GM23338 (cell line): ENCODE results near the gene PLD5. TPM values are rescaled to one million over a fixed set of nuclear protein-coding genes. Genes with fewer than 3 reads are reported as not detected.

Source experiments
- ATAC-seq: fragments of 200-7000 bp; cut with Tn5 transposase; 3 replicates; pipeline ENCODE4 v1.9.1; 2020
- DNase-seq: peaks from one replicate; pipeline ENCODE4 v3.0.0-alpha.2; 2015; ENCODE audit warnings: low spot score
- H2AFZ ChIP-seq: fragments of 200-600 bp; sonication (generic); 2 replicates; pipeline ENCODE4 v1.8.0; 2016; ENCODE audit warnings: antibody characterized with exemption, mild to moderate bottlenecking, moderate library complexity
- H3F3A ChIP-seq: fragments of 200-600 bp; sonication (generic); replicated peaks from 2 replicates; pipeline ENCODE4 v1.8.0; 2017; ENCODE audit warnings: antibody characterized with exemption, mixed run types, low read depth
- H3K27ac ChIP-seq: fragments of 200-600 bp; sonication (generic); 2 replicates; pipeline ENCODE4 v1.6.1; 2016; ENCODE audit warnings: low read depth
- H3K27me3 ChIP-seq: fragments of 200-600 bp; sonication (generic); 2 replicates; pipeline ENCODE4 v1.8.0; 2016; ENCODE audit warnings: mild to moderate bottlenecking, mixed run types, moderate library complexity; ENCODE audit not compliant: insufficient read depth
- H3K36me3 ChIP-seq: fragments of 200-600 bp; sonication (generic); 2 replicates; pipeline ENCODE4 v1.8.0; 2016; ENCODE audit warnings: mild to moderate bottlenecking; ENCODE audit not compliant: insufficient read depth
- H3K4me1 ChIP-seq: fragments of 200-600 bp; sonication (generic); 2 replicates; pipeline ENCODE4 v1.8.0; 2016; ENCODE audit warnings: mild to moderate bottlenecking, moderate library complexity; ENCODE audit not compliant: insufficient read depth
- H3K4me2 ChIP-seq: fragments of 200-600 bp; sonication (generic); 2 replicates; pipeline ENCODE4 v1.7.1; 2017; ENCODE audit warnings: mixed run types
- H3K4me3 ChIP-seq: fragments of 200-600 bp; sonication (generic); 2 replicates; pipeline ENCODE4 v1.6.1; 2016; ENCODE audit warnings: mixed run types
- H3K79me2 ChIP-seq: fragments of 200-600 bp; sonication (generic); replicated peaks from 2 replicates; pipeline ENCODE4 v1.8.0; 2017; ENCODE audit warnings: mild to moderate bottlenecking; ENCODE audit not compliant: insufficient read depth
- H3K9me2 ChIP-seq: fragments of 200-600 bp; sonication (generic); 2 replicates; pipeline ENCODE4 v1.8.0; 2017; ENCODE audit not compliant: insufficient read depth
- H4K20me1 ChIP-seq: fragments of 200-600 bp; sonication (generic); replicated peaks from 2 replicates; pipeline ENCODE4 v1.8.0; 2017; ENCODE audit warnings: mild to moderate bottlenecking; ENCODE audit not compliant: insufficient read depth
- H3K27ac Mint-ChIP-seq: 2 replicates; pipeline ENCODE4 v1.8.0; 2020; ENCODE audit warnings: inconsistent platforms, mild to moderate bottlenecking, moderate library complexity, mixed read lengths
- H3K27me3 Mint-ChIP-seq: 3 replicates; pipeline ENCODE4 v1.8.0; 2022; ENCODE audit warnings: low read depth, mild to moderate bottlenecking, moderate library complexity, mixed read lengths, inconsistent platforms; ENCODE audit not compliant: insufficient read depth, poor library complexity
- H3K36me3 Mint-ChIP-seq: 3 replicates; pipeline ENCODE4 v1.8.0; 2021; ENCODE audit warnings: low read depth, mild to moderate bottlenecking, inconsistent platforms, moderate library complexity, mixed read lengths
- H3K4me1 Mint-ChIP-seq: 3 replicates; pipeline ENCODE4 v1.8.0; 2020; ENCODE audit warnings: mild to moderate bottlenecking, inconsistent platforms, mixed read lengths
- H3K4me3 Mint-ChIP-seq: 3 replicates; pipeline ENCODE4 v1.8.0; 2021; ENCODE audit warnings: moderate library complexity, mild to moderate bottlenecking, inconsistent platforms, mixed read lengths
- H3K9me3 Mint-ChIP-seq: 3 replicates; pipeline ENCODE4 v1.8.0; 2020; ENCODE audit warnings: moderate library complexity, mild to moderate bottlenecking, inconsistent platforms, mixed read lengths
- CREB1 ChIP-seq: fragments of 250-450 bp; sonication (Bioruptor Pico); IDR thresholded peaks from 2 replicates; pipeline ENCODE4 v1.5.0; 2020; ENCODE audit warnings: low read depth, mild to moderate bottlenecking, moderate library complexity
- CTCF ChIP-seq, 2 experiments: fragments of 200-600 bp in 1 of 2; sonication (generic) in 1 of 2; conservative IDR thresholded peaks; 2 replicates each; pipeline versions ENCODE4 v1.5.1 to v1.6.1; 2016 to 2017; ENCODE audit warnings: antibody characterized with exemption in 2 of 2, low read depth in 2 of 2, mild to moderate bottlenecking in 2 of 2, moderate library complexity in 1 of 2
- ETS1 ChIP-seq: IDR thresholded peaks from 2 replicates; pipeline ENCODE4 v1.6.1; 2016; ENCODE audit warnings: antibody characterized with exemption
- EZH2 ChIP-seq: fragments of 200-600 bp; sonication (generic); IDR thresholded peaks from one replicate; pipeline ENCODE4 v1.8.0; 2017; ENCODE audit warnings: antibody characterized with exemption, mild to moderate bottlenecking, low read depth; ENCODE audit not compliant: unreplicated experiment
- EZH2phosphoT487 ChIP-seq: fragments of 200-600 bp; sonication (generic); IDR thresholded peaks from one replicate; pipeline ENCODE4 v1.8.1; 2018; ENCODE audit warnings: antibody characterized with exemption; ENCODE audit not compliant: unreplicated experiment
- JUNB ChIP-seq: IDR thresholded peaks from one replicate; pipeline ENCODE4 v1.6.1; 2016; ENCODE audit warnings: antibody characterized with exemption; ENCODE audit not compliant: unreplicated experiment
- NANOG ChIP-seq: IDR thresholded peaks from 2 replicates; pipeline ENCODE4 v1.6.1; 2016; ENCODE audit warnings: antibody characterized with exemption, borderline replicate concordance
- POLR2AphosphoS5 ChIP-seq: IDR thresholded peaks from 2 replicates; pipeline ENCODE4 v1.6.1; 2016; ENCODE audit warnings: antibody characterized with exemption, low read depth
- REST ChIP-seq: IDR thresholded peaks from one replicate; pipeline ENCODE4 v1.6.1; 2018; ENCODE audit warnings: antibody characterized with exemption; ENCODE audit not compliant: unreplicated experiment
- STAT1 ChIP-seq: IDR thresholded peaks from one replicate; pipeline ENCODE4 v1.6.1; 2016; ENCODE audit warnings: antibody characterized with exemption; ENCODE audit not compliant: unreplicated experiment
- ZNF114 ChIP-seq: fragments of 250-450 bp; sonication (Bioruptor Pico); IDR thresholded peaks from 2 replicates; pipeline ENCODE4 v1.5.0; 2020; ENCODE audit warnings: mild to moderate bottlenecking, moderate library complexity
- ZNF331 ChIP-seq: fragments of 250-450 bp; sonication (Bioruptor Pico); IDR thresholded peaks from 2 replicates; pipeline ENCODE4 v1.5.0; 2020; ENCODE audit warnings: low read depth, mild to moderate bottlenecking, moderate library complexity
- ZNF462 ChIP-seq: fragments of 250-450 bp; sonication (Bioruptor Pico); IDR thresholded peaks from 2 replicates; pipeline ENCODE4 v1.5.0; 2020; ENCODE audit warnings: mild to moderate bottlenecking, moderate library complexity
- polyA plus RNA-seq: library from polyadenylated mRNA; unstranded; fragments of >200 nt; fragmentation: Nextera tagmentation; extraction: Ambion mirVana; gene quantifications from 2 replicates; pipeline ENCODE4 v1.2.1, GENCODE V29; 2016
- total RNA-seq: library from RNA; depleted of rRNA; stranded (reverse); fragments of >200 nt; shearing (Covaris generic); gene quantifications from 2 replicates; pipeline ENCODE4 v1.2.3, GENCODE V29; 2014

The PLD5 gene
- total and polyA plus RNA-seq, 2 experiments from 2014 or later = 5.5 to 5.8 TPM

- no peak overlapping the region for H2AFZ ChIP-seq
- no peak for ATAC-seq
- H3K4me3 Mint-ChIP-seq = no peak overlapping the region
- H3K27ac ChIP-seq = no peak overlapping the region
- H3K36me3 ChIP-seq = no peaks in the 10 kb centered on the region
- no peaks in the 10 kb centered on the region for H3K27me3 Mint-ChIP-seq
- no peak overlapping the region for H3K27ac Mint-ChIP-seq
- H3K4me2 ChIP-seq = no peak overlapping the region
- no peaks in the 10 kb centered on the region for H3K4me1 ChIP-seq
- 0 out of 3 replicates have a peak, but pooled peaks cover 9% of the 10 kb centered on the region for H3K9me3 Mint-ChIP-seq
- H3K9me2 ChIP-seq = peaks cover 11% of the 10 kb centered on the region; the same call in 1 of the 2 replicates
- TF ChIP-seq EZH2 (no peak), EZH2phosphoT487 (no peak), ZNF331 (CRISPR knock-in tag) (no peak), ZNF114 (CRISPR knock-in tag) (no peak), NANOG (no peak), JUNB (no peak), REST (no peak), STAT1 (no peak), ZNF462 (CRISPR knock-in tag) (no peak), POLR2AphosphoS5 (no peak), CTCF (conservative IDR thresholded peaks at IDR 0.05; ENCODE audit: low read depth in 2 of 2) (no peak), CREB1 (no peak), ETS1 (no peak)
- H3K79me2 ChIP-seq = no peaks in the 10 kb centered on the region
- H3K4me3 ChIP-seq = no peak overlapping the region
- DNase-seq = no peak
- H3K27me3 ChIP-seq = no peaks in the 10 kb centered on the region
- no peaks in the 10 kb centered on the region for H4K20me1 ChIP-seq
- H3F3A ChIP-seq = no peaks in the 10 kb centered on the region
- no peaks in the 10 kb centered on the region for H3K36me3 Mint-ChIP-seq
- no peaks in the 10 kb centered on the region for H3K4me1 Mint-ChIP-seq
These were observed 45.4 kb upstream of the PLD5 start for GRCh38 chr1:242569867-242570266.
